Measurements from ENCODE around the gene PLCH1. TPM values are rescaled to one million over a fixed set of nuclear protein-coding genes. Genes with fewer than 3 reads are reported as not detected.

The PLCH1 gene
- total and polyA plus RNA-seq, 2 experiments from 2014 or later = 2.7 to 6.2 TPM

DNA sequence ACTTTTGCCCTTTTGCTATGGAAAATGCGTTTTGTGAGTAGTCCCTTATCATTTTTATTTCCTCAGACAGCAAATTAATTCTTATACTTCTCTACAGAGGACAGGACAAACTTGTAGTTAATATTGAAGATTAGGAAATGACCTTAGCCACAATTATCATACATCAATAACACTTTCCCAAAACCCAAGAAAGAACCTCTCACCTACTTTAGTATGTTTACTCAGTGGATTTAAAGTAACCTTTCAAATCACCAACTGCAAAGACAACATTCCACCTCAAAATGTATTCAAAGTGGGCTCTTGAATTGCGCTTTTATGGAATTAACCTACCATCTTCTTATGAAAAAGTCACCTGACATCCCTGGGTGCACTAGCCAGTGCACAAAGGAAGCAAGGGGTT is 107.3 kb downstream of the PLCH1 start:
- TF ChIP-seq, protein P1, sequence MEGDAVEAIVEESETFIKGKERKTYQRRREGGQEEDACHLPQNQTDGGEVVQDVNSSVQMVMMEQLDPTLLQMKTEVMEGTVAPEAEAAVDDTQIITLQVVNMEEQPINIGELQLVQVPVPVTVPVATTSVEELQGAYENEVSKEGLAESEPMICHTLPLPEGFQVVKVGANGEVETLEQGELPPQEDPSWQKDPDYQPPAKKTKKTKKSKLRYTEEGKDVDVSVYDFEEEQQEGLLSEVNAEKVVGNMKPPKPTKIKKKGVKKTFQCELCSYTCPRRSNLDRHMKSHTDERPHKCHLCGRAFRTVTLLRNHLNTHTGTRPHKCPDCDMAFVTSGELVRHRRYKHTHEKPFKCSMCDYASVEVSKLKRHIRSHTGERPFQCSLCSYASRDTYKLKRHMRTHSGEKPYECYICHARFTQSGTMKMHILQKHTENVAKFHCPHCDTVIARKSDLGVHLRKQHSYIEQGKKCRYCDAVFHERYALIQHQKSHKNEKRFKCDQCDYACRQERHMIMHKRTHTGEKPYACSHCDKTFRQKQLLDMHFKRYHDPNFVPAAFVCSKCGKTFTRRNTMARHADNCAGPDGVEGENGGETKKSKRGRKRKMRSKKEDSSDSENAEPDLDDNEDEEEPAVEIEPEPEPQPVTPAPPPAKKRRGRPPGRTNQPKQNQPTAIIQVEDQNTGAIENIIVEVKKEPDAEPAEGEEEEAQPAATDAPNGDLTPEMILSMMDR (IDR thresholded peaks at IDR 0.05; ENCODE audit: low read depth, low read length) = no peak
- no peak overlapping the region for H3K4me3 ChIP-seq
- no peaks in the 10 kb centered on the region for H3K36me3 ChIP-seq
- H3K9me3 ChIP-seq (ENCODE audit: low read depth) = no peaks in the 10 kb centered on the region
- DNase-seq (ENCODE audit: low read depth in 1 of 2, low spot score in 1 of 2) = no peak
- H3K4me1 ChIP-seq (ENCODE audit: low read depth) = no peaks in the 10 kb centered on the region
- H3K27me3 ChIP-seq = no peaks in the 10 kb centered on the region
- no peak overlapping the region for H3K27ac ChIP-seq

DNA sequence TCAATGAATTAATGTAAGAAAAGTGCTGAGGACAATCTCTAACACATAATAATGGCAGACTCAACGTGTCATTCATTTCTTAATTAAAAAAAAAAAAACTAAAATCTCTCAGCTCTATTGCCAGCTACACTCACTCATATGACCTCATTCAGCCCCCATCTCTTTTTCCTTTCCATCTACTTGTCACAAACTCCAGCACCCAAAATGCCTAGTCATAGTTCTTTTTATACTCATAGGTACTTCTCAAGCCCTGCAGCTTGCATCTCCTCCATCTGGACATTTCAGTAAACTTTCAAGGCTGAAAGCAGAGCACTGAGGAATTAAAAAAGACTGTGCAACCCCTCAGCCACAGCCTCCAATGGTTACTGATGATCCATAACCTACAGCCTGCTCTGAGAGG is 109.8 kb downstream of the PLCH1 start:
- no peaks in the 10 kb centered on the region for H3K4me1 ChIP-seq (ENCODE audit: low read depth)
- H3K9me3 ChIP-seq (ENCODE audit: low read depth) = no peaks in the 10 kb centered on the region
- no peaks in the 10 kb centered on the region for H3K36me3 ChIP-seq
- no peaks in the 10 kb centered on the region for H3K27me3 ChIP-seq
- H3K27ac ChIP-seq = no peak overlapping the region
- H3K4me3 ChIP-seq = no peak overlapping the region
- TF ChIP-seq, protein P1 (IDR thresholded peaks at IDR 0.05; ENCODE audit: low read depth, low read length) = no peak
- no peak for DNase-seq (ENCODE audit: low read depth in 1 of 2, low spot score in 1 of 2)

DNA sequence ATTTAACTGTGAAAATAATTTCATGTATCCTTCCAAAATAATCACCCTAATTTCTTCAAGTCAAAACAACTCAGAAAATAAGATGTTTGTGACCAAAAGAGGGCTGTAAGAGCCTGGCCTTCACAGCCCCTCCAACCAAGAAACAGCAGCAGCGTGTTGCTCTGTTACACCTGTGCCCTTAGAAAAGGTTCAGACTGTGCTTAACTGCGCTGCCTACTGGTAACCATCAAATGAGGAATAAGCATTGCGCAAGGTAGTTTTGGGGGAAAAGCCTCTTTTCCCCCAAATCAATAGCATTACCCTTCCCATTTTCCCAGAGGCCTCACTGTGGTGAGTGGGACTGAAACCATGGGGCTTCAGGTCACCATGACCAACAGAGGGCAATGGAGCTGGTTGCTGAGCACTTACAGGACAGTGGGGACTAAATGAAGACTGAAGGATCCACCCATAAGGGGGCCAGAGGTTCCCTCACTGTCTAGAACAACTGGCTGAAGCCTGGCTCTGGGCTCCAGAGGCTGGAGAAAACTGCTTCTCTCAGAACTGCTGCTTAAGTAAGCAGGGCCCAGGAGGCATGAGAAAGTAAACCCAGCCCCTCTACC is 110.7 kb downstream of the PLCH1 start:
- Histone ChIP-seq H3K27ac (no peak overlapping the region), H3K27me3 (no peaks in the 10 kb centered on the region), H3K4me3 (no peak overlapping the region), H3K4me1 (ENCODE audit: low read depth) (no peaks in the 10 kb centered on the region), H3K36me3 (no peaks in the 10 kb centered on the region), H3K9me3 (ENCODE audit: low read depth) (no peaks in the 10 kb centered on the region)
- no peak for DNase-seq (ENCODE audit: low read depth in 1 of 2, low spot score in 1 of 2)
- TF ChIP-seq, protein P1 (IDR thresholded peaks at IDR 0.05; ENCODE audit: low read depth, low read length) = no peak

DNA sequence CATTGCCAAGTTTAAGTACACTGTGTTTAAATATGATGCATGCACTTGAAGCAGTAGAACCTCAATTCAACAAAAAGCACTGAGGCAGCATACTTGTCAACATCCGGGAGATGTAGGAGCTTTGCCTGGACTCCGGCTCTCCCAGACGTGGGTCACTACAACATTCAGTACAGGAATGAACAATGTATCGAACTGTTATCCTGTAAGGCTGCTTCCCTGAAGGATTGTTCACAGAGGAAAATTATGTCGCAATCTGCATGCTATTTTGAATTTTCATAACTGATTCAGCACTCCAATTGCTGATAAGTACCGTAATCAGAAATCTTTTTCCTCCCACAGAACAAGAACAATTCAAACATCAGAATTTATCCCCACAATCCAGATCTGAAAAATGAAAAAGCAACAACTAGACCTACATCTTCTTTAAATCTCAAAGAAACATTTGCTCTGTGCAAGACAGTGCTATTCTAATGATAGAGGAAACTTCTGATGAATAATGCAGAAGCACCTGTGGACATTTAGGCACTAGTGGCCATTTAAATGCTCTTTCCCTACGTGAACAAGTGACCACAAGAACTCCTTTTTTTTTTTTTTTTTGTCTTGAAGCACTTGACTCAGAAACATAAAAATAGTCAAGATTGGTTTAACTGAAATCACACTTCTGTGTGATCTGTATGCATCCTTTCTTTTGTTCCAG is 113.4 kb downstream of the PLCH1 start:
- H3K27ac ChIP-seq = no peak overlapping the region
- DNase-seq (ENCODE audit: low read depth in 1 of 2, low spot score in 1 of 2) = peak in 1 of 2 donors; percentile 13
- no peaks in the 10 kb centered on the region for H3K36me3 ChIP-seq
- H3K4me1 ChIP-seq (ENCODE audit: low read depth) = no peaks in the 10 kb centered on the region
- TF ChIP-seq, protein P1 (IDR thresholded peaks at IDR 0.05; ENCODE audit: low read depth, low read length) = no peak
- no peaks in the 10 kb centered on the region for H3K9me3 ChIP-seq (ENCODE audit: low read depth)
- H3K4me3 ChIP-seq = no peak overlapping the region
- no peaks in the 10 kb centered on the region for H3K27me3 ChIP-seq

DNA sequence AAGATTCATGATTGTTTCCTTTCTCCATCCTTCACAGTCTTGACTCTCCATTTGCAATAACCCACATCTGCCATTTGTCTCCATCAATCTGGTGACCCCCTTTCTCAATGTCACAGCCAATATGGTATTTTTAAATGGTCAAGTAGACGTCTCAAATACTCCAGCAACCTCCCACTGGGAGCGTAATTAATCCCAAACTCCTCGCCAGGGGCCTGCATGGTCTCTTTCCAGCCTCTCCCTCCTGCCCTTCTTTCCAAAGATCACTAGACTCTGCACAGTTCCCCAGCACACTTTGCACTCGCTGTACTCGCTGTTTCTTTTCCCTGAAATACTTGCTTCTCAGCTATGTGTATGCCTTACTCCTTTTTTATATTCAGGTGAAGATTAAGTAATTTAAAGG is 115.3 kb downstream of the PLCH1 start:
- no peaks in the 10 kb centered on the region for H3K9me3 ChIP-seq (ENCODE audit: low read depth)
- TF ChIP-seq, protein P1 (IDR thresholded peaks at IDR 0.05; ENCODE audit: low read depth, low read length) = no peak
- H3K4me3 ChIP-seq = no peak overlapping the region
- H3K27me3 ChIP-seq = no peaks in the 10 kb centered on the region
- no peak overlapping the region for H3K27ac ChIP-seq
- H3K4me1 ChIP-seq (ENCODE audit: low read depth) = no peaks in the 10 kb centered on the region
- no peak for DNase-seq (ENCODE audit: low read depth in 1 of 2, low spot score in 1 of 2)
- no peaks in the 10 kb centered on the region for H3K36me3 ChIP-seq
